ENCODE measurements around the gene FOXP4. TPM values are rescaled to one million over a fixed set of nuclear protein-coding genes. Genes with fewer than 3 reads are reported as not detected.
"Not testable (repeated sequence)": the region's sequence is repeated elsewhere in the genome, so short reads cannot be mapped to it uniquely, and the experiment has no call there.

FOXP4 gene
- polyA plus RNA-seq, 3 donors = 34.3 to 48.4 (median 45.7) TPM

- no peak for DNase-seq
Observed at GRCh38 chr6:41597246-41598000, 51.2 kb downstream of the FOXP4 start.

GRCh38 chr6:41598670-41599014 is 52.5 kb downstream of the FOXP4 start:
- DNase-seq = no peak

- no peak for DNase-seq
Observed at GRCh38 chr6:41599015-41599851, 53.1 kb downstream of the FOXP4 start.

- DNase-seq = no peak
Observed at GRCh38 chr6:41599852-41600445, 53.8 kb downstream of the FOXP4 start.

GRCh38 chr6:41600499-41601247 is 54.5 kb downstream of the FOXP4 start:
- no peak for DNase-seq

GRCh38 chr6:41601248-41601549 is 55.0 kb downstream of the FOXP4 start:
- DNase-seq = no peak

- no peak for DNase-seq
Observed at GRCh38 chr6:41602422-41602743, 56.2 kb downstream of the FOXP4 start.

GRCh38 chr6:41602864-41603608 is 56.9 kb downstream of the FOXP4 start:
- DNase-seq = peak; percentile 89

- no peak for DNase-seq
Observed at GRCh38 chr6:41604006-41604405, 57.8 kb downstream of the FOXP4 start.

- DNase-seq = no peak
Observed at GRCh38 chr6:41605649-41606048, 59.5 kb downstream of the FOXP4 start.

- no peak for DNase-seq
Observed at GRCh38 chr6:41607036-41607435, 60.9 kb downstream of the FOXP4 start.

- DNase-seq = no peak
Observed at GRCh38 chr6:41607736-41608135, 61.6 kb downstream of the FOXP4 start.

- no peak for DNase-seq
Observed at GRCh38 chr6:41608443-41609151, 62.4 kb downstream of the FOXP4 start.

GRCh38 chr6:41614715-41615114 is 68.5 kb downstream of the FOXP4 start:
- DNase-seq = no peak

- no peak for DNase-seq
Observed at GRCh38 chr6:41615311-41615710, 69.1 kb downstream of the FOXP4 start.

- DNase-seq = no peak
Observed at GRCh38 chr6:41618598-41618997, 72.4 kb downstream of the FOXP4 start.

GRCh38 chr6:41619193-41619592 is 73.0 kb downstream of the FOXP4 start:
- DNase-seq = not testable (repeated sequence)

GRCh38 chr6:41621367-41621766 is 75.2 kb downstream of the FOXP4 start:
- no peak for DNase-seq

- DNase-seq = no peak
Observed at GRCh38 chr6:41621802-41622201, 75.6 kb downstream of the FOXP4 start.

- DNase-seq = no peak
Observed at GRCh38 chr6:41622206-41622988, 76.2 kb downstream of the FOXP4 start.

Measured in renal pelvis (tissue), 4 donors.